ENCODE results near the gene CAPN12. TPM values are rescaled to one million over a fixed set of nuclear protein-coding genes. Genes with fewer than 3 reads are reported as not detected.
A peak's percentile ranks its signal among the peaks of the same experiment; 100 is the strongest.

Gene CAPN12
- total RNA-seq, 4 donors from 2014 or later, result 5.8 to 56.8 (median 6.4) TPM

DNA sequence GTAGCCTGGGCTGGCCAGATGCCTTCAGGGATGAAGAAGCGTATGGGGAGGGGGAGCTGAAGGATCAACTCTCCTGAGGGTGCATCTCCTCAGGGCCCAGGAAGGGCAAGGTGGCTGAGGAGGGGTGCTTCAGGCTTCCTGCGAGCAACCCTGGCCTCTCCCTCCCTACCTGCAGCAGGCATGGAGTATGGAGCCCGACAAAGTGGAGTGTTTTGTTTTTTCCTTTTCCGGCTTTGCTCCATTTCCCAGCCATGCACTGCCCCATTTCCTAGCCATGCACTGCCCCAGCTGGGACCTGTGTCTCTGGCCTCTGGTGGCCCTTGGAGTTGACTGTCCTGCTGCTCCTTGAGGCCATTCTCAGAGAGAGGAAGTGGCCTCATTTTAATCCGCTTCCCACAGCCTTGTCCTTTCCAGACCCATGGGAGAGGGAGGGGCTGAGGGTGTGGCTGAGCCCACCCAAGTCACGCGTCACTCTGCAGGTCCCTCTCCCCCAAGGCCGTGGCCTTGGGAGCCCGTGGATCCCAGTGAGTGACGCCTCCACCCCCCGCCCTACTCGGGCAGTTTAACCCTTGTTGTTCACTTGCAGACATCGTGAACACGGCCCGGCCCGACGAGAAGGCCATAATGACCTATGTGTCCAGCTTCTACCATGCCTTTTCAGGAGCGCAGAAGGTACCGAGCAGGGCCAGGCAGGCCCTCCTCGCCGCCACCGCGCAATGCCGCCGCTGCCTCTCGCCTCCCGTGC, 34.4 kb downstream of the CAPN12 start:
- TF ChIP-seq POLR2A (IDR thresholded peaks at IDR 0.05), result no peak
- TF ChIP-seq, protein P1, sequence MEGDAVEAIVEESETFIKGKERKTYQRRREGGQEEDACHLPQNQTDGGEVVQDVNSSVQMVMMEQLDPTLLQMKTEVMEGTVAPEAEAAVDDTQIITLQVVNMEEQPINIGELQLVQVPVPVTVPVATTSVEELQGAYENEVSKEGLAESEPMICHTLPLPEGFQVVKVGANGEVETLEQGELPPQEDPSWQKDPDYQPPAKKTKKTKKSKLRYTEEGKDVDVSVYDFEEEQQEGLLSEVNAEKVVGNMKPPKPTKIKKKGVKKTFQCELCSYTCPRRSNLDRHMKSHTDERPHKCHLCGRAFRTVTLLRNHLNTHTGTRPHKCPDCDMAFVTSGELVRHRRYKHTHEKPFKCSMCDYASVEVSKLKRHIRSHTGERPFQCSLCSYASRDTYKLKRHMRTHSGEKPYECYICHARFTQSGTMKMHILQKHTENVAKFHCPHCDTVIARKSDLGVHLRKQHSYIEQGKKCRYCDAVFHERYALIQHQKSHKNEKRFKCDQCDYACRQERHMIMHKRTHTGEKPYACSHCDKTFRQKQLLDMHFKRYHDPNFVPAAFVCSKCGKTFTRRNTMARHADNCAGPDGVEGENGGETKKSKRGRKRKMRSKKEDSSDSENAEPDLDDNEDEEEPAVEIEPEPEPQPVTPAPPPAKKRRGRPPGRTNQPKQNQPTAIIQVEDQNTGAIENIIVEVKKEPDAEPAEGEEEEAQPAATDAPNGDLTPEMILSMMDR (IDR thresholded peaks at IDR 0.05), result no peak
- peak overlapping the region in 2 of 4 donors; percentile 44 to 66 for H3K27ac ChIP-seq
- H3K9me3 ChIP-seq, result no peaks in the 10 kb centered on the region
- H3K27me3 ChIP-seq, result no peaks in the 10 kb centered on the region
- DNase-seq, result no peak
- peaks cover 0 to 60% (median 0%) of the 10 kb centered on the region in 4 donors for H3K4me1 ChIP-seq
- peaks cover 0 to 100% (median 0%) of the 10 kb centered on the region in 3 donors for H3K36me3 ChIP-seq
- no peak overlapping the region for H3K4me3 ChIP-seq

DNA sequence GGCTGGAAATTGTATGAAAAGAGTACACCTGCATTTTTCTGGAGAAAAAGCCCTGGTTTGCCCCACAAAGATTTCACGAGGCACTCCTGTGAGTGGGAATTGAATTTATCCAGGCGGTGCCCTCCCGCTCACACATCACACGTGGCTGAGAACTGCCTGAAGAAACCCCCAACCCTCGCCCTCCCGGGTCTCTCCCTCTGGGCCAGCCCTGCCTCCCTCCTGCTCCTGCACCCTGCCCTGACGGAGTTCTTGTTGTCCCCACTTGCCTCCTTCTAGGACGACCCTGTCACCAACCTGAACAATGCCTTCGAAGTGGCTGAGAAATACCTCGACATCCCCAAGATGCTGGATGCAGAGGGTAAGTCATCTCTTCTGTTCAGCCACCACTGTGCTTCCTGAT, 35.2 kb downstream of the CAPN12 start:
- no peaks in the 10 kb centered on the region for H3K9me3 ChIP-seq
- no peak overlapping the region for H3K4me3 ChIP-seq
- H3K36me3 ChIP-seq, result peaks cover 0 to 100% (median 0%) of the 10 kb centered on the region in 3 donors
- peak overlapping the region in 2 of 4 donors; percentile 44 to 66 for H3K27ac ChIP-seq
- no peak for DNase-seq
- H3K4me1 ChIP-seq, result peaks cover 0 to 58% (median 0%) of the 10 kb centered on the region in 4 donors
- no peaks in the 10 kb centered on the region for H3K27me3 ChIP-seq
- TF ChIP-seq POLR2A (IDR thresholded peaks at IDR 0.05), result no peak
- TF ChIP-seq, protein P1 (IDR thresholded peaks at IDR 0.05), result no peak

GRCh38 chr19:38708413-38709024, 35.8 kb downstream of the CAPN12 start:
- peaks cover 0 to 100% (median 0%) of the 10 kb centered on the region in 3 donors for H3K36me3 ChIP-seq
- TF ChIP-seq, protein P1 (IDR thresholded peaks at IDR 0.05), result no peak
- no peak for TF ChIP-seq POLR2A (IDR thresholded peaks at IDR 0.05)
- H3K27ac ChIP-seq, result peak overlapping the region in 2 of 4 donors; percentile 44 to 66
- no peaks in the 10 kb centered on the region for H3K9me3 ChIP-seq
- no peak for DNase-seq
- no peaks in the 10 kb centered on the region for H3K27me3 ChIP-seq
- peaks cover 0 to 52% (median 0%) of the 10 kb centered on the region in 4 donors for H3K4me1 ChIP-seq
- no peak overlapping the region for H3K4me3 ChIP-seq

- H3K27ac ChIP-seq, result peak overlapping the region in 3 of 4 donors; percentile 26 to 66 (median 44)
- TF ChIP-seq POLR2A (IDR thresholded peaks at IDR 0.05), result no peak
- peaks cover 0 to 44% (median 0%) of the 10 kb centered on the region in 4 donors for H3K4me1 ChIP-seq
- no peak overlapping the region for H3K4me3 ChIP-seq
- H3K9me3 ChIP-seq, result no peaks in the 10 kb centered on the region
- DNase-seq, result peak in 1 of 3 donors; percentile 66
- peaks cover 0 to 100% (median 0%) of the 10 kb centered on the region in 3 donors for H3K36me3 ChIP-seq
- H3K27me3 ChIP-seq, result no peaks in the 10 kb centered on the region
Observed at GRCh38 chr19:38707512-38708114, 36.7 kb downstream of the CAPN12 start.

GRCh38 chr19:38706792-38707511, 37.3 kb downstream of the CAPN12 start:
- no peak for DNase-seq
- peaks cover 0 to 44% (median 2%) of the 10 kb centered on the region in 4 donors for H3K4me1 ChIP-seq
- H3K9me3 ChIP-seq, result no peaks in the 10 kb centered on the region
- TF ChIP-seq, protein P1 (IDR thresholded peaks at IDR 0.05), result no peak
- no peak for TF ChIP-seq POLR2A (IDR thresholded peaks at IDR 0.05)
- no peak overlapping the region for H3K4me3 ChIP-seq
- peaks cover 0 to 100% (median 0%) of the 10 kb centered on the region in 3 donors for H3K36me3 ChIP-seq
- peak overlapping the region in 3 of 4 donors; percentile 26 to 66 (median 44) for H3K27ac ChIP-seq
- H3K27me3 ChIP-seq, result no peaks in the 10 kb centered on the region
